Measurements from ENCODE around the gene TMEM161B. TPM values are rescaled to one million over a fixed set of nuclear protein-coding genes. Genes with fewer than 3 reads are reported as not detected.

The TMEM161B gene
- total and polyA plus RNA-seq, 10 donors = 5.2 to 35.1 (median 21.4) TPM

GRCh38 chr5:88145611-88146467, 122.8 kb downstream of the TMEM161B start:
- TF ChIP-seq POLR2AphosphoS5 (IDR thresholded peaks at IDR 0.05) (no peak), POLR2A (IDR thresholded peaks at IDR 0.05) (no peak)
- TF ChIP-seq, protein P1, sequence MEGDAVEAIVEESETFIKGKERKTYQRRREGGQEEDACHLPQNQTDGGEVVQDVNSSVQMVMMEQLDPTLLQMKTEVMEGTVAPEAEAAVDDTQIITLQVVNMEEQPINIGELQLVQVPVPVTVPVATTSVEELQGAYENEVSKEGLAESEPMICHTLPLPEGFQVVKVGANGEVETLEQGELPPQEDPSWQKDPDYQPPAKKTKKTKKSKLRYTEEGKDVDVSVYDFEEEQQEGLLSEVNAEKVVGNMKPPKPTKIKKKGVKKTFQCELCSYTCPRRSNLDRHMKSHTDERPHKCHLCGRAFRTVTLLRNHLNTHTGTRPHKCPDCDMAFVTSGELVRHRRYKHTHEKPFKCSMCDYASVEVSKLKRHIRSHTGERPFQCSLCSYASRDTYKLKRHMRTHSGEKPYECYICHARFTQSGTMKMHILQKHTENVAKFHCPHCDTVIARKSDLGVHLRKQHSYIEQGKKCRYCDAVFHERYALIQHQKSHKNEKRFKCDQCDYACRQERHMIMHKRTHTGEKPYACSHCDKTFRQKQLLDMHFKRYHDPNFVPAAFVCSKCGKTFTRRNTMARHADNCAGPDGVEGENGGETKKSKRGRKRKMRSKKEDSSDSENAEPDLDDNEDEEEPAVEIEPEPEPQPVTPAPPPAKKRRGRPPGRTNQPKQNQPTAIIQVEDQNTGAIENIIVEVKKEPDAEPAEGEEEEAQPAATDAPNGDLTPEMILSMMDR (IDR thresholded peaks at IDR 0.05 in 8 of 11, conservative IDR thresholded peaks at IDR 0.05 in 3 of 11) = no peak
- WGBS, 5 donors = 12 to 28% (median 14%) methylated on average over 25 to 26 of the region's 26 CpGs
- Histone ChIP-seq H3K36me3 (no peaks in the 10 kb centered on the region), H3K27ac (no peak overlapping the region), H3K27me3 (replicated peaks in 1 of 7) (peaks cover 0 to 86% (median 44%) of the 10 kb centered on the region in 7 donors), H3K4me3 (peak overlapping the region in 1 of 8 donors; percentile 12), H3K9me3 (peaks cover 0 to 15% (median 7%) of the 10 kb centered on the region in 8 donors), H3K4me1 (peaks cover 2 to 52% (median 25%) of the 10 kb centered on the region in 6 donors)
- intact Hi-C loops (cut with DNase I; ENCODE audit: low total_unique reads) = loop anchor here (10.0 kb wide), 1 partner anchor 529 kb away; no protein-coding TSS in a partner anchor
- DNase-seq = no peak

GRCh38 chr5:88145221-88145610, 123.4 kb downstream of the TMEM161B start:
- Histone ChIP-seq H3K9me3 (peaks cover 0 to 9% (median under 1%) of the 10 kb centered on the region in 8 donors), H3K4me3 (peak overlapping the region in 1 of 8 donors; percentile 12), H3K36me3 (no peaks in the 10 kb centered on the region), H3K27me3 (replicated peaks in 1 of 7) (peaks cover 0 to 92% (median 49%) of the 10 kb centered on the region in 7 donors), H3K4me1 (peaks cover 5 to 58% (median 31%) of the 10 kb centered on the region in 6 donors), H3K27ac (no peak overlapping the region)
- TF ChIP-seq POLR2AphosphoS5 (IDR thresholded peaks at IDR 0.05) = no peak
- intact Hi-C loops (cut with DNase I; ENCODE audit: low total_unique reads) = loop anchor here (10.0 kb wide), 1 partner anchor 530 kb away; no protein-coding TSS in a partner anchor
- DNase-seq = no peak
- WGBS, 5 donors = 6 to 29% (median 13%) methylated on average over 16 of the region's 16 CpGs

Small RNA genes within 50 kb of the gene (small RNA-seq; reads per million reads assigned to genes)
- 0 reads per million in 4 donors for gene RNA5SP187

All from spleen (tissue), 11 donors.